Fibroblast of villous mesenchyme (primary cell): ENCODE measurements around the gene CLK3. TPM values are rescaled to one million over a fixed set of nuclear protein-coding genes. Genes with fewer than 3 reads are reported as not detected.

ENCODE experiments used
- DNase-seq: peaks from one replicate; pipeline ENCODE4 v3.0.0-alpha.2; 2010; ENCODE audit warnings: low read depth
- H3K4me3 ChIP-seq: 2 replicates; pipeline ENCODE4 v1.5.1; 2011; ENCODE audit warnings: low read depth, mild to moderate bottlenecking, low read length
- CTCF ChIP-seq: IDR thresholded peaks from 2 replicates; pipeline ENCODE4 v1.5.1; 2012; ENCODE audit warnings: low read depth, mild to moderate bottlenecking, low read length; ENCODE audit not compliant: insufficient read depth
- total RNA-seq: library from RNA; depleted of rRNA; stranded (reverse); fragments of >200 nt; gene quantifications from 2 replicates; pipeline ENCODE4 v1.2.3, GENCODE V29; 2012

CLK3 gene
- total RNA-seq, 1 donor: 38.4 TPM

DNA sequence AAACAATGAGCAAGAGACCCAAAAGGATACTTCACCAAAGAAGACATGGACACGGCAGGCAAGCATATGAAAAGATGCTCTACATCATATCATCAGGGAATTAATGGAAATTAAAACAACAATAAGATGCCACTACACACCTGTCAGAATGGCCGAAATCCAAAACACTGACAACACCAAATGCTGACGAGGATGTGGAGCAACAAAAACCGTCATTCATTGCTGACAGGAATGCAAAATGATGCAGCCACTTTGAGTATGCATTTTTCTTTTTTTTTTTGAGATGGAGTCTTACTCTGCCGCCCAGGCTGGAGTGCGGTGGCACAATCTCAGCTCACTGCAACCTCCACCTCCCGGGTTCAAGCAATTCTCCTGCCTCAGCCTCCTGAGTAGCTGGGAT lies 61.2 kb downstream of the CLK3 start:
- TF ChIP-seq CTCF: no peak
- DNase-seq: no peak
- no peak overlapping the region for H3K4me3 ChIP-seq

Other genes with a start within 250 kb of the CLK3 start
- 0.64 and 0.86 TPM in 2 replicates for gene CYP11A1, start 248.2 kb upstream of the CLK3 start, total RNA-seq
- gene SEMA7A, start 181.9 kb upstream of the CLK3 start, total RNA-seq: 16.8 and 24.6 TPM in 2 replicates
- gene UBL7, start 154.7 kb upstream of the CLK3 start, total RNA-seq: 37.0 and 42.7 TPM in 2 replicates
- 1.9 and 2.6 TPM in 2 replicates for gene ARID3B, start 74.6 kb upstream of the CLK3 start, total RNA-seq
- gene EDC3, start 80.2 kb downstream of the CLK3 start, total RNA-seq: 9.7 and 11.7 TPM in 2 replicates
- gene CYP1A1, start 109.7 kb downstream of the CLK3 start, total RNA-seq: not detected in 2 replicates
- not detected in 2 replicates for gene CYP1A2, start 133.0 kb downstream of the CLK3 start, total RNA-seq
- 32.2 and 33.2 TPM in 2 replicates for gene CSK, start 166.2 kb downstream of the CLK3 start, total RNA-seq
- not detected in 2 replicates for gene LMAN1L, start 197.0 kb downstream of the CLK3 start, total RNA-seq
- gene CPLX3, start 210.8 kb downstream of the CLK3 start, total RNA-seq: not detected in 2 replicates
- 15.5 and 17.3 TPM in 2 replicates for gene ULK3, start 227.3 kb downstream of the CLK3 start, total RNA-seq